Measurements from ENCODE around the gene DDX39B.

The DDX39B gene

DNA sequence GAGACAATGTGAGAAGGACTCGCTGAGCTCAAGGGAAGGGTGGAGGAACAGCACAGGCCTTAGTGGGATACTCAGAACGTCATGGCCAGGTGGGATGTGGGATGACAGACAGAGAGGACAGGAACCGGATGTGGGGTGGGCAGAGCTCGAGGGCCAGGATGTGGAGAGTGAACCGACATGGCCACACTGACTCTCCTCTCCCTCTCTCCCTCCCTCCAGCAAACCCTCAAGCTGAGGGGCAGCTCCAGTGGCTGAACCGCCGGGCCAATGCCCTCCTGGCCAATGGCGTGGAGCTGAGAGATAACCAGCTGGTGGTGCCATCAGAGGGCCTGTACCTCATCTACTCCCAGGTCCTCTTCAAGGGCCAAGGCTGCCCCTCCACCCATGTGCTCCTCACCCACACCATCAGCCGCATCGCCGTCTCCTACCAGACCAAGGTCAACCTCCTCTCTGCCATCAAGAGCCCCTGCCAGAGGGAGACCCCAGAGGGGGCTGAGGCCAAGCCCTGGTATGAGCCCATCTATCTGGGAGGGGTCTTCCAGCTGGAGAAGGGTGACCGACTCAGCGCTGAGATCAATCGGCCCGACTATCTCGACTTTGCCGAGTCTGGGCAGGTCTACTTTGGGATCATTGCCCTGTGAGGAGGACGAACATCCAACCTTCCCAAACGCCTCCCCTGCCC, 35.2 kb upstream of the DDX39B start:
- H3K27ac Mint-ChIP-seq, result no peak overlapping the region
- peak overlapping the region in 1 of 3 experiments; percentile 3 for H3K4me3 Mint-ChIP-seq
- H3K4me1 Mint-ChIP-seq, result peaks cover 15% of the 10 kb centered on the region
- H3K27me3 Mint-ChIP-seq (ENCODE audit: low read depth), result peaks cover 17% of the 10 kb centered on the region
- H3K9me3 Mint-ChIP-seq, result no peaks in the 10 kb centered on the region
- TF ChIP-seq, protein P1, sequence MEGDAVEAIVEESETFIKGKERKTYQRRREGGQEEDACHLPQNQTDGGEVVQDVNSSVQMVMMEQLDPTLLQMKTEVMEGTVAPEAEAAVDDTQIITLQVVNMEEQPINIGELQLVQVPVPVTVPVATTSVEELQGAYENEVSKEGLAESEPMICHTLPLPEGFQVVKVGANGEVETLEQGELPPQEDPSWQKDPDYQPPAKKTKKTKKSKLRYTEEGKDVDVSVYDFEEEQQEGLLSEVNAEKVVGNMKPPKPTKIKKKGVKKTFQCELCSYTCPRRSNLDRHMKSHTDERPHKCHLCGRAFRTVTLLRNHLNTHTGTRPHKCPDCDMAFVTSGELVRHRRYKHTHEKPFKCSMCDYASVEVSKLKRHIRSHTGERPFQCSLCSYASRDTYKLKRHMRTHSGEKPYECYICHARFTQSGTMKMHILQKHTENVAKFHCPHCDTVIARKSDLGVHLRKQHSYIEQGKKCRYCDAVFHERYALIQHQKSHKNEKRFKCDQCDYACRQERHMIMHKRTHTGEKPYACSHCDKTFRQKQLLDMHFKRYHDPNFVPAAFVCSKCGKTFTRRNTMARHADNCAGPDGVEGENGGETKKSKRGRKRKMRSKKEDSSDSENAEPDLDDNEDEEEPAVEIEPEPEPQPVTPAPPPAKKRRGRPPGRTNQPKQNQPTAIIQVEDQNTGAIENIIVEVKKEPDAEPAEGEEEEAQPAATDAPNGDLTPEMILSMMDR (IDR thresholded peaks at IDR 0.05; ENCODE audit: unreplicated experiment in 3 of 3), result no peak
- H3K36me3 Mint-ChIP-seq (ENCODE audit: low read depth), result no peaks in the 10 kb centered on the region

GRCh38 chr6:31575952-31576685, 34.3 kb upstream of the DDX39B start:
- peaks cover 8% of the 10 kb centered on the region for H3K4me1 Mint-ChIP-seq
- TF ChIP-seq, protein P1 (IDR thresholded peaks at IDR 0.05; ENCODE audit: unreplicated experiment in 3 of 3), result no peak
- no peaks in the 10 kb centered on the region for H3K36me3 Mint-ChIP-seq (ENCODE audit: low read depth)
- H3K9me3 Mint-ChIP-seq, result no peaks in the 10 kb centered on the region
- peak overlapping the region in 1 of 3 experiments; percentile 2 for H3K4me3 Mint-ChIP-seq
- H3K27ac Mint-ChIP-seq, result no peak overlapping the region
- H3K27me3 Mint-ChIP-seq (ENCODE audit: low read depth), result peaks cover 21% of the 10 kb centered on the region

GRCh38 chr6:31575335-31575901, 33.6 kb upstream of the DDX39B start, which contains the start of gene TNF:
Gene TNF (plus strand): TSS chr6:31575565. CDS start chr6:31575742, 177 bp downstream.
- peaks cover 21% of the 10 kb centered on the region for H3K27me3 Mint-ChIP-seq (ENCODE audit: low read depth)
- peaks cover 2% of the 10 kb centered on the region for H3K4me1 Mint-ChIP-seq
- no peaks in the 10 kb centered on the region for H3K9me3 Mint-ChIP-seq
- peak within 1 kb of the TSS in 1 of 3 experiments; percentile 2 for H3K4me3 Mint-ChIP-seq
- H3K27ac Mint-ChIP-seq, result no peak within 1 kb of the TSS
- H3K36me3 Mint-ChIP-seq (ENCODE audit: low read depth), result no peaks in the 10 kb centered on the region
- TF ChIP-seq, protein P1 (IDR thresholded peaks at IDR 0.05; ENCODE audit: unreplicated experiment in 3 of 3), result no peak

- peaks cover 18% of the 10 kb centered on the region for H3K27me3 Mint-ChIP-seq (ENCODE audit: low read depth)
- H3K27ac Mint-ChIP-seq, result no peak overlapping the region
- TF ChIP-seq, protein P1 (IDR thresholded peaks at IDR 0.05; ENCODE audit: unreplicated experiment in 3 of 3), result no peak
- no peak overlapping the region for H3K4me3 Mint-ChIP-seq
- no peaks in the 10 kb centered on the region for H3K9me3 Mint-ChIP-seq
- no peaks in the 10 kb centered on the region for H3K36me3 Mint-ChIP-seq (ENCODE audit: low read depth)
- no peaks in the 10 kb centered on the region for H3K4me1 Mint-ChIP-seq
Observed at GRCh38 chr6:31574106-31575061, 32.6 kb upstream of the DDX39B start.

DNA sequence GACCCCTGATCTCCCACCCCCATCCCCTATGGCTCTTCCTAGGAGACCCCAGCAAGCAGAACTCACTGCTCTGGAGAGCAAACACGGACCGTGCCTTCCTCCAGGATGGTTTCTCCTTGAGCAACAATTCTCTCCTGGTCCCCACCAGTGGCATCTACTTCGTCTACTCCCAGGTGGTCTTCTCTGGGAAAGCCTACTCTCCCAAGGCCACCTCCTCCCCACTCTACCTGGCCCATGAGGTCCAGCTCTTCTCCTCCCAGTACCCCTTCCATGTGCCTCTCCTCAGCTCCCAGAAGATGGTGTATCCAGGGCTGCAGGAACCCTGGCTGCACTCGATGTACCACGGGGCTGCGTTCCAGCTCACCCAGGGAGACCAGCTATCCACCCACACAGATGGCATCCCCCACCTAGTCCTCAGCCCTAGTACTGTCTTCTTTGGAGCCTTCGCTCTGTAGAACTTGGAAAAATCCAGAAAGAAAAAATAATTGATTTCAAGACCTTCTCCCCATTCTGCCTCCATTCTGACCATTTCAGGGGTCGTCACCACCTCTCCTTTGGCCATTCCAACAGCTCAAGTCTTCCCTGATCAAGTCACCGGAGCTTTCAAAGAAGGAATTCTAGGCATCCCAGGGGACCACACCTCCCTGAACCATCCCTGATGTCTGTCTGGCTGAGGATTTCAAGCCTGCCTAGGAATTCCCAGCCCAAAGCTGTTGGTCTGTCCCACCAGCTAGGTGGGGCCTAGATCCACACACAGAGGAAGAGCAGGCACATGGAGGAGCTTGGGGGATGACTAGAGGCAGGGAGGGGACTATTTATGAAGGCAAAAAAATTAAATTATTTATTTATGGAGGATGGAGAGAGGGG, 31.7 kb upstream of the DDX39B start:
- peaks cover 21% of the 10 kb centered on the region for H3K27me3 Mint-ChIP-seq (ENCODE audit: low read depth)
- no peak overlapping the region for H3K4me3 Mint-ChIP-seq
- TF ChIP-seq, protein P1 (IDR thresholded peaks at IDR 0.05; ENCODE audit: unreplicated experiment in 3 of 3), result no peak
- H3K36me3 Mint-ChIP-seq (ENCODE audit: low read depth), result no peaks in the 10 kb centered on the region
- no peaks in the 10 kb centered on the region for H3K4me1 Mint-ChIP-seq
- H3K9me3 Mint-ChIP-seq, result no peaks in the 10 kb centered on the region
- no peak overlapping the region for H3K27ac Mint-ChIP-seq
